MM.1S (cell line): Measurements from ENCODE around the gene LZTS2.
A peak's percentile ranks its signal among the peaks of the same experiment; 100 is the strongest.

Source experiments
- DNase-seq: peaks from one replicate; pipeline ENCODE4 v3.0.0-alpha.2; 2015
- H2AFZ ChIP-seq: fragments of 300-600 bp; sonication (generic); 2 replicates; pipeline ENCODE4 v1.6.0; 2016; ENCODE audit warnings: antibody characterized with exemption, low read length
- H3F3A ChIP-seq: fragments of 300-600 bp; sonication (generic); 2 replicates; pipeline ENCODE4 v1.6.1; 2016; ENCODE audit warnings: mild to moderate bottlenecking, antibody characterized with exemption, low read length, moderate library complexity, mixed read lengths; ENCODE audit not compliant: insufficient read depth
- H3K27ac ChIP-seq: fragments of 300-600 bp; sonication (generic); 2 replicates; pipeline ENCODE4 v1.5.1; 2016; ENCODE audit warnings: mild to moderate bottlenecking, low read length
- H3K27me3 ChIP-seq: fragments of 300-600 bp; sonication (generic); replicated peaks from 2 replicates; pipeline ENCODE4 v1.6.0; 2016; ENCODE audit warnings: low read length; ENCODE audit not compliant: insufficient read depth
- H3K36me3 ChIP-seq: fragments of 300-600 bp; sonication (generic); replicated peaks from 2 replicates; pipeline ENCODE4 v1.6.1; 2016; ENCODE audit warnings: mild to moderate bottlenecking, low read length, mixed read lengths; ENCODE audit not compliant: insufficient read depth
- H3K4me1 ChIP-seq: fragments of 300-600 bp; sonication (generic); 2 replicates; pipeline ENCODE4 v1.6.1; 2016; ENCODE audit warnings: low read length, mixed read lengths
- H3K4me2 ChIP-seq: fragments of 300-600 bp; sonication (generic); 2 replicates; pipeline ENCODE4 v1.6.0; 2016; ENCODE audit warnings: low read depth, low read length
- H3K4me3 ChIP-seq: fragments of 300-600 bp; sonication (generic); 2 replicates; pipeline ENCODE4 v1.5.1; 2016; ENCODE audit warnings: low read length, mixed read lengths
- H3K79me2 ChIP-seq: fragments of 300-600 bp; sonication (generic); 2 replicates; pipeline ENCODE4 v1.6.1; 2016; ENCODE audit warnings: mixed run types, low read length, mixed read lengths
- H3K9ac ChIP-seq: fragments of 300-600 bp; sonication (generic); 2 replicates; pipeline ENCODE4 v1.6.1; 2016; ENCODE audit warnings: low read length, mixed read lengths
- H3K9me2 ChIP-seq: fragments of 300-600 bp; sonication (generic); replicated peaks from 2 replicates; pipeline ENCODE4 v1.6.1; 2016; ENCODE audit warnings: mild to moderate bottlenecking, low read length, mixed read lengths; ENCODE audit not compliant: insufficient read depth
- H3K9me3 ChIP-seq: fragments of 300-600 bp; sonication (generic); replicated peaks from 2 replicates; pipeline ENCODE4 v1.6.1; 2016; ENCODE audit warnings: mild to moderate bottlenecking, low read length, mixed read lengths; ENCODE audit not compliant: insufficient read depth
- H4K20me1 ChIP-seq: fragments of 300-600 bp; sonication (generic); 2 replicates; pipeline ENCODE4 v1.6.1; 2016; ENCODE audit warnings: mild to moderate bottlenecking, low read length, moderate library complexity, mixed read lengths; ENCODE audit not compliant: insufficient read depth
- EZH2 ChIP-seq: fragments of 300-600 bp; sonication (generic); optimal IDR thresholded peaks from 2 replicates; pipeline ENCODE3; 2017; ENCODE audit warnings: low read depth, mild to moderate bottlenecking, antibody characterized with exemption, low read length, mixed read lengths
- EZH2phosphoT487 ChIP-seq: fragments of 300-600 bp; sonication (generic); IDR thresholded peaks from 2 replicates; pipeline ENCODE4 v1.6.1; 2018; ENCODE audit warnings: antibody characterized with exemption, low read length
- TF ChIP-seq, protein P1 (sequence below): fragments of 300-600 bp; sonication (generic); IDR thresholded peaks from 2 replicates; pipeline ENCODE4 v1.5.1; 2016; ENCODE audit warnings: antibody characterized with exemption, low read length, mixed read lengths

The LZTS2 gene

DNA sequence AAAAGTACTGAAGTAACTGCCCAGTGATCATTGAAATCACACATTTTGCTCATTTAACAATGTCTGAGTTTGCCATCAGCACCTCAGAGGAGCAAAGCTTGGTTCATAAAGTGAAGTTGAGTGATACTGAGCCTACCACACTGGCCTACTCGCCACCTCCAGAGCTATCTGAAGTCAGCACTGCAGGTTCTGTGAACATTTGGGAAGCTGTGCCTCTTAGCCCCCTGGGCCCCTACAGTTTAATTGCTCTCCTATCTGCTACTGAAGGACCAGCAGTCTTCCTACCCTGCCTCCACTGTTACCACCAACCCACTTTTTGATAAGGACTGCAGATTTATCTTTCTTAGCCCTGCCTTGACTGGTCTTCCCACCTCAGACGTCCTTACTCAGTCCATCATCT, 32.3 kb upstream of the LZTS2 start:
- Histone ChIP-seq H3K27ac (no peak overlapping the region), H3K4me3 (no peak overlapping the region), H3K36me3 (0 out of 2 replicates have a peak, but pooled peaks cover 4% of the 10 kb centered on the region), H4K20me1 (no peaks in the 10 kb centered on the region), H3K4me2 (no peak overlapping the region), H3K9me2 (no peaks in the 10 kb centered on the region), H3K79me2 (no peaks in the 10 kb centered on the region), H3F3A (no peaks in the 10 kb centered on the region; the same call in 1 of the 2 replicates), H3K4me1 (no peaks in the 10 kb centered on the region), H3K27me3 (0 out of 2 replicates have a peak, but pooled peaks cover 3% of the 10 kb centered on the region), H3K9me3 (no peaks in the 10 kb centered on the region), H3K9ac (no peak overlapping the region), H2AFZ (no peak overlapping the region)
- TF ChIP-seq, protein P1, sequence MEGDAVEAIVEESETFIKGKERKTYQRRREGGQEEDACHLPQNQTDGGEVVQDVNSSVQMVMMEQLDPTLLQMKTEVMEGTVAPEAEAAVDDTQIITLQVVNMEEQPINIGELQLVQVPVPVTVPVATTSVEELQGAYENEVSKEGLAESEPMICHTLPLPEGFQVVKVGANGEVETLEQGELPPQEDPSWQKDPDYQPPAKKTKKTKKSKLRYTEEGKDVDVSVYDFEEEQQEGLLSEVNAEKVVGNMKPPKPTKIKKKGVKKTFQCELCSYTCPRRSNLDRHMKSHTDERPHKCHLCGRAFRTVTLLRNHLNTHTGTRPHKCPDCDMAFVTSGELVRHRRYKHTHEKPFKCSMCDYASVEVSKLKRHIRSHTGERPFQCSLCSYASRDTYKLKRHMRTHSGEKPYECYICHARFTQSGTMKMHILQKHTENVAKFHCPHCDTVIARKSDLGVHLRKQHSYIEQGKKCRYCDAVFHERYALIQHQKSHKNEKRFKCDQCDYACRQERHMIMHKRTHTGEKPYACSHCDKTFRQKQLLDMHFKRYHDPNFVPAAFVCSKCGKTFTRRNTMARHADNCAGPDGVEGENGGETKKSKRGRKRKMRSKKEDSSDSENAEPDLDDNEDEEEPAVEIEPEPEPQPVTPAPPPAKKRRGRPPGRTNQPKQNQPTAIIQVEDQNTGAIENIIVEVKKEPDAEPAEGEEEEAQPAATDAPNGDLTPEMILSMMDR: no peak
- TF ChIP-seq EZH2phosphoT487 (no peak), EZH2 (no peak)
- no peak for DNase-seq

- Histone ChIP-seq H3K27ac (no peak overlapping the region), H3F3A (no peaks in the 10 kb centered on the region; the same call in 1 of the 2 replicates), H3K36me3 (no peaks in the 10 kb centered on the region), H4K20me1 (no peaks in the 10 kb centered on the region), H3K4me1 (no peaks in the 10 kb centered on the region), H3K4me2 (peak overlapping the region; percentile 100; the same call in 1 of the 2 replicates), H3K9ac (no peak overlapping the region; the same call in 1 of the 2 replicates), H3K4me3 (no peak overlapping the region), H3K9me3 (no peaks in the 10 kb centered on the region), H3K9me2 (no peaks in the 10 kb centered on the region), H3K79me2 (no peaks in the 10 kb centered on the region), H2AFZ (no peak overlapping the region), H3K27me3 (0 out of 2 replicates have a peak, but pooled peaks cover 3% of the 10 kb centered on the region)
- DNase-seq: no peak
- TF ChIP-seq, protein P1: no peak
- no peak for TF ChIP-seq EZH2
- TF ChIP-seq EZH2phosphoT487: no peak
These were observed 31.4 kb upstream of the LZTS2 start for GRCh38 chr10:100968062-100968736.

- Histone ChIP-seq H3F3A (no peaks in the 10 kb centered on the region; the same call in 1 of the 2 replicates), H3K79me2 (no peaks in the 10 kb centered on the region), H3K4me3 (peak overlapping the region; percentile 65), H2AFZ (peak overlapping the region; percentile 62), H3K36me3 (no peaks in the 10 kb centered on the region), H3K27ac (no peak overlapping the region), H3K4me2 (peak overlapping the region; percentile 100), H3K9ac (peak overlapping the region; percentile 43; the same call in 1 of the 2 replicates), H3K4me1 (no peaks in the 10 kb centered on the region), H4K20me1 (no peaks in the 10 kb centered on the region), H3K27me3 (0 out of 2 replicates have a peak, but pooled peaks cover 3% of the 10 kb centered on the region), H3K9me3 (no peaks in the 10 kb centered on the region), H3K9me2 (no peaks in the 10 kb centered on the region)
- DNase-seq: no peak
- TF ChIP-seq, protein P1: no peak
- TF ChIP-seq EZH2phosphoT487 (no peak), EZH2 (no peak)
These were observed 30.8 kb upstream of the LZTS2 start for GRCh38 chr10:100968863-100969186.
